ENCODE data around the gene GRIFIN. TPM values are rescaled to one million over a fixed set of nuclear protein-coding genes. Genes with fewer than 3 reads are reported as not detected.
"Not testable (repeated sequence)": the region's sequence is repeated elsewhere in the genome, so short reads cannot be mapped to it uniquely, and the experiment has no call there.

GRIFIN gene
- total and polyA plus RNA-seq, 9 of the 15 experiments (the other 6 are each of a cell fraction or from before 2014, with no cell fraction given), result not detected

DNA sequence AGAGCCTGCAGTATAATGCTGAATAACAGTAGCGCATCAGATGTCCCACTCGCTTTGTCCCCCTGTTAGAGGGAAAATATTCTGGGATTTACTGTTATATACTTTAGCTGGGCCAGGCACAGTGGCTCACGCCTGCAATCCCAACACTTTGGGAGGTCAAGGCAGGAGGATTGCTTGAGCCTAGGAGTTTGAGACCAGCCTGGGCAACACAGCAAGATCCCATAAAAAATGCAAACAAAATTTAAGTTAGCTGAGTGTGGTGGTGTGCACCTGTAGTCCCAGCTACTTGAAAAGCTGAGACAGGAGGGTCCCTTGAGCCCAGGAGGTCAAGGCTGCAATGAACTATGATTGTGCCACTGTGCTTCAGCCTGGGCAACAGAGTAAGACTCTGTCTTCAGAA is 22.3 kb downstream of the GRIFIN start:
- BruUV-seq (replicated peaks); H3K36me3 ChIP-seq (ENCODE audit: control insufficient read depth, insufficient read depth, low read length); H3K9ac ChIP-seq (ENCODE audit: insufficient read depth in 1 of 2, low read depth in 2 of 2, low read length in 2 of 2); H4K20me1 ChIP-seq (replicated peaks; ENCODE audit: control insufficient read depth, insufficient read depth, low read length); POLR2A ChIA-PET; FAIRE-seq; H3K79me2 ChIP-seq (ENCODE audit: control insufficient read depth, insufficient read depth, low read length); H3K4me3 ChIP-seq; DNase-seq (ENCODE audit: extremely low read depth in 1 of 4, low spot score in 3 of 4); H3K9me3 ChIP-seq (replicated peaks; ENCODE audit: control insufficient read depth, insufficient read depth, low read depth, low read length); H3K27ac ChIP-seq (ENCODE audit: extremely low read depth, low read depth, low read length); CTCF ChIA-PET (ENCODE audit: low intra/inter-chr PET ratio); H3K9me1 ChIP-seq (ENCODE audit: control insufficient read depth, insufficient read depth, low read length); ATAC-seq; H2AFZ ChIP-seq (ENCODE audit: low read depth, low read length); in situ Hi-C loops (cut with MboI); H3K4me2 ChIP-seq (ENCODE audit: insufficient read depth, low read length); intact Hi-C loops (cut with micrococcal nuclease): not testable (repeated sequence)
- 52% methylated on average over 3 of the region's 3 CpGs for WGBS (ENCODE audit: insufficient coverage, low coverage, missing lambda C conversion rate)
- Histone ChIP-seq H3K4me1 (replicated peaks in 1 of 2; ENCODE audit: control insufficient read depth in 2 of 2, insufficient read depth in 2 of 2, low read length in 2 of 2) (peaks cover 7 to 19% of the 10 kb centered on the region in 2 experiments), H3K27me3 (ENCODE audit: control insufficient read depth in 2 of 2, insufficient read depth in 2 of 2, low read length in 2 of 2) (peaks cover 0 to 10% of the 10 kb centered on the region in 2 experiments; a peak in 2 of 5 replicates)
- peak; percentile 86 for TF ChIP-seq ZNF121 (CRISPR knock-in tag; conservative IDR thresholded peaks at IDR 0.05)

DNA sequence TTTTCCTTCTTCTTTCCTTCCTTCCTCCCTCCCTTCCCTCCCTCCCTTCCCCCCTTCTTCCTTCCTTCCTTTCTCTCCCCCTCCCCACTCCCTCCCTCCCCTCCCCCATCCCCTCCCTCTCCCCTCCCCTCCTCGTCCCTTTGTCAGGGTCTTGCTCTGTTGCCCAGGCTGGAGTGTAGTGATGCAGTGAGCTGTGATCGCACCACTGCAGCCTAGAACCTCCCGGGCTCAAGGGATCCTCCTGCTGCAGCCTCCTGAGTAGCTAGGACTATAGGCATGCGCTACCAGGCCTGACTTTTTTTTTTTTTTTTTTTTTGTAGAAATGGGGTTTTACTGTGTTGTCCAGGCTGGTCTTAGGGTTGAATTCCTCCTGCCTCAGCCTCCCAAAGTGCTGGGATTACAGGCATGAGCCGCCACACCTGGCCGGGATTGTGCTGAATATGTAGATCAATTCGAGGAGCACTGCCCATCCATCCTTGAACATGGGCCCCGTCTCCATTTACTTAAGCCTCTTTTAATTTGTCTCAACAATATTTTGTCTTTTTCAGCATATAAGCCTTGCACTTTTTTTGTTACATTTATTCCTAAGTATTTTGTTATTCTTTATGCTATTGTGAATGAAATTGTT is 23.4 kb downstream of the GRIFIN start:
- no peak for TF ChIP-seq ZFX (CRISPR knock-in tag; IDR thresholded peaks at IDR 0.05)
- TF ChIP-seq HNRNPUL1 (IDR thresholded peaks at IDR 0.05; ENCODE audit: low read length), result no peak
- no peak for TF ChIP-seq ZNF282 (CRISPR knock-in tag; IDR thresholded peaks at IDR 0.05)
- TF ChIP-seq FOXK2 (conservative IDR thresholded peaks at IDR 0.05 in 1 of 2, IDR thresholded peaks at IDR 0.05 in 1 of 2; ENCODE audit: low read depth in 2 of 2), result no peak
- TF ChIP-seq POU5F1 (IDR thresholded peaks at IDR 0.05; ENCODE audit: borderline replicate concordance, low read depth, low read length, partially characterized antibody), result no peak
- TF ChIP-seq ZNF121 (CRISPR knock-in tag; conservative IDR thresholded peaks at IDR 0.05), result peak; percentile 84
- TF ChIP-seq ZNF384 (IDR thresholded peaks at IDR 0.05; ENCODE audit: low read depth, low read length), result peak; percentile 42
- Histone ChIP-seq H2AFZ (ENCODE audit: low read depth, low read length) (no peak overlapping the region), H4K20me1 (replicated peaks; ENCODE audit: control insufficient read depth, insufficient read depth, low read length) (no peaks in the 10 kb centered on the region), H3K9me1 (ENCODE audit: control insufficient read depth, insufficient read depth, low read length) (no peaks in the 10 kb centered on the region), H3K4me1 (replicated peaks in 1 of 2; ENCODE audit: control insufficient read depth in 2 of 2, insufficient read depth in 2 of 2, low read length in 2 of 2) (peaks cover 7 to 19% of the 10 kb centered on the region in 2 experiments), H3K36me3 (ENCODE audit: control insufficient read depth, insufficient read depth, low read length) (no peaks in the 10 kb centered on the region), H3K4me2 (ENCODE audit: insufficient read depth, low read length) (no peak overlapping the region), H3K27me3 (ENCODE audit: control insufficient read depth in 2 of 2, insufficient read depth in 2 of 2, low read length in 2 of 2) (peaks cover 0 to 10% of the 10 kb centered on the region in 2 experiments; a peak in 2 of 5 replicates), H3K9me3 (replicated peaks; ENCODE audit: control insufficient read depth, insufficient read depth, low read depth, low read length) (no peaks in the 10 kb centered on the region; the same call in 1 of the 2 replicates), H3K4me3 (no peak overlapping the region), H3K27ac (ENCODE audit: extremely low read depth, low read depth, low read length) (no peak overlapping the region), H3K79me2 (ENCODE audit: control insufficient read depth, insufficient read depth, low read length) (no peaks in the 10 kb centered on the region), H3K9ac (ENCODE audit: insufficient read depth in 1 of 2, low read depth in 2 of 2, low read length in 2 of 2) (no peak overlapping the region)
- intact Hi-C loops (cut with micrococcal nuclease), result no loop called here
- no peak for ATAC-seq
- 36% methylated on average over 7 of the region's 8 CpGs for WGBS (ENCODE audit: insufficient coverage, low coverage, missing lambda C conversion rate)
- FAIRE-seq, result no peak
- in situ Hi-C loops (cut with MboI), result no loop called here
- no TSS peak for BruUV-seq (replicated peaks)
- ChIA-PET POLR2A (interaction anchor here (0.6 to 1.5 kb wide), 2 partner anchors 12 to 73 kb away, joined by 4 to 6 read pairs; no protein-coding TSS in a partner anchor), CTCF (ENCODE audit: low intra/inter-chr PET ratio) (no interaction called here)
- no peak for DNase-seq (ENCODE audit: extremely low read depth in 1 of 4, low spot score in 3 of 4)
